GM10266 (cell line): ENCODE results near the gene ADAM23.

ENCODE experiments used
- DNase-seq: peaks from one replicate; pipeline ENCODE4 v3.0.0; 2012; ENCODE audit errors: extremely low spot score
- CTCF ChIP-seq: IDR thresholded peaks from 2 replicates; pipeline ENCODE4 v1.5.1; 2012; ENCODE audit warnings: mild to moderate bottlenecking, low read depth; ENCODE audit not compliant: control insufficient read depth, insufficient read depth; ENCODE audit errors: missing control alignments

ADAM23 gene

GRCh38 chr2:206562375-206562774, 119.0 kb downstream of the ADAM23 start:
- no peak for TF ChIP-seq CTCF
- DNase-seq: no peak

- TF ChIP-seq CTCF: no peak
These were observed 120.0 kb downstream of the ADAM23 start for GRCh38 chr2:206563374-206563773.

GRCh38 chr2:206565666-206566065, 122.3 kb downstream of the ADAM23 start:
- TF ChIP-seq CTCF: no peak
- DNase-seq: no peak

More at GRCh38 chr2:206563374-206563773, 120.0 kb downstream of the ADAM23 start:
- no peak for DNase-seq

GRCh38 chr2:206569470-206569869, 126.1 kb downstream of the ADAM23 start:
- no peak for TF ChIP-seq CTCF
- DNase-seq: no peak

- DNase-seq: no peak
- no peak for TF ChIP-seq CTCF
These were observed 126.9 kb downstream of the ADAM23 start for GRCh38 chr2:206570199-206570598.

GRCh38 chr2:206572725-206573124, 129.4 kb downstream of the ADAM23 start:
- no peak for DNase-seq

GRCh38 chr2:206573793-206574192, 130.5 kb downstream of the ADAM23 start:
- TF ChIP-seq CTCF: no peak
- DNase-seq: no peak

More at GRCh38 chr2:206572725-206573124, 129.4 kb downstream of the ADAM23 start:
- TF ChIP-seq CTCF: no peak
